AG08395 (cell line): Measurements from ENCODE around the gene QRICH1.

Experiments
- DNase-seq: peaks from one replicate; pipeline ENCODE4 v3.0.0; 2012; ENCODE audit warnings: mixed read lengths, low spot score

Gene QRICH1

DNA sequence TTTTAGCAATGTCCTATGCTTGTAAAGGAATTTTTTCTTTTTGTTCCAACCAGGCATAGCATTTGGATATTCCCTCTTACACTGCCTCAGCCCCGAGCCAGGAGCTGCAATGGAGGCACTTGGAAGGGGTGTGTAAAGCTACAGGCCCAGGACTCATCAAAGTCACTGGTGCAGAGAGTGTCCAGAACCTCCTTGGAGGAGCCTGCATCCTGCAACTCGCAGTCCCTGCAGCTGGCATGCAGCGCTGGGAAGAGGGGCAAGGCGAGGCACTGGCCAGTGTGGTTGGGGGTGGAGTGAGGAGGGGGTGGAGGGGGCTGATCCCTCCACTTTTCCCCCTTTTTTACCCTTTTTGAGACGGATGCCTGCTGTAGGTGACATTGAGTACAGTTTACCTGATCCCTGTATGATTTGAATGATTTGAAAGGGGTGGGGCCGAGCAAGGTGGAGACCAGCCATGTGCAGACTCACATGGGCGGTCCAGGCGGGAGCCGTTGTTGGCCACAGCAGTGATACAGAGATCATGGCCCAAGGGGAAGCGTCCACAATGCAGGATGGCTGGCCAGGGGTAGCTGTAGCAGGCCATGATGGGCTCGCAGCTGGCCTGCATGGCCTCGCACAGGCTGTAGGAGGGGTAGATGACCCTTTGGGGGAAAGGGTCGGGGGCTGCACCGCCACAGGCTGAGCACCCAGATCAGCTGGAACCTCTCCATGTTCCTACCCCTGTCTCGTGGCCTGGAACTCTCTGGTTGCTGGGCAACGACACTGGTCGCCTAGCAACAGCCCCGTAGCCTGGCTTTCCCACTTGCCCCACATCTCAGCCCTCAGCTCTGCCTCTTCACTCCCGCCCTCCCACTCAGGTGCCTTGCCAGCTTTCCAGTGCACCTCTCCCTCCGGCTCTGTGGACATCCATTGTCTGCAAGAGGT, 95.9 kb downstream of the QRICH1 start:
- no peak for DNase-seq

DNA sequence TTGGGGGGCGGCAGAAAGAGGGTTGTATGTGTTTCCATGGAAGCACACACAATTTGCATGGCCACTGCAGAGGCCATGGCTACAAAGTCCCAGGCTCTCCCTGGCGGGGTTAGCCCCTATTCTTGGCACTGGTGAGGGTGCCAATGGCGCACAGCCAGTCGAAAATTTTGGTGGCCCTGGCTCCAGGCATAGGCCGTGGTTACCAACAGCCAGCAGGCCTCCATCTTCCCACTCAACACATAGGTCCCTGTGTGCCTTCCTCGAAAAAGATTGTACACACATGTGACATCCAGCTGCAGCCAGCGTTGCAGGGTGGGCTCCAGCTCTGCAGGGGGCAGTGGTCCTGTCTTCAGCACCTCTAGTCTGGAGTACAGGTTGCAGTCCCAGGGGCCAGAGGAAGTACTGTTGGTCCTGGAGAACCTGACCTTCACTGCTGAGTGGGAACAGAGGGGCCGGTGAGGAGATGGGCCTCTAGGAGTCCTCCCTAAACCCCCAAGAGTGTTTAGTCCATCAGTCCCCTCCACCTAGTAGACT, 96.7 kb downstream of the QRICH1 start:
- DNase-seq, result no peak

DNA sequence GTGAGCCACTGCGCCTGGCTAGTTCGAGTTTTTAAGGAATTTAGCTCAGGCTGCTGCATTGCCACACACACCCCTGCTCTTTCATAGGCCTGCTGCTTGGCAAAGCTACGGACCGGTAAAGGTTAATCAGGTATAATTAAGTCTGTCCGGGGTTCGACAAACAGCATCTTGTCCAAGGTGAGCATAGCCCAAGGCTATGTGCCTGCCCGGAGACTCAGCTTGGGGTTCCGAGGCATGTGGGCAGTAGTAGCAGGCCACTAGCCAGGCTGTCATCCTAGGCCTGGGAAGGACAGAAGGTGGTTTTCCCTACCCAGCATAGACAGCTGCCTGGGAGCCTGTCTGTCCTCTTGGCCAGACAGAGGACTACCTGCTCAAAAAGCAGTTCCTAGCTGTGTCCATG, 97.2 kb downstream of the QRICH1 start:
- no peak for DNase-seq

DNA sequence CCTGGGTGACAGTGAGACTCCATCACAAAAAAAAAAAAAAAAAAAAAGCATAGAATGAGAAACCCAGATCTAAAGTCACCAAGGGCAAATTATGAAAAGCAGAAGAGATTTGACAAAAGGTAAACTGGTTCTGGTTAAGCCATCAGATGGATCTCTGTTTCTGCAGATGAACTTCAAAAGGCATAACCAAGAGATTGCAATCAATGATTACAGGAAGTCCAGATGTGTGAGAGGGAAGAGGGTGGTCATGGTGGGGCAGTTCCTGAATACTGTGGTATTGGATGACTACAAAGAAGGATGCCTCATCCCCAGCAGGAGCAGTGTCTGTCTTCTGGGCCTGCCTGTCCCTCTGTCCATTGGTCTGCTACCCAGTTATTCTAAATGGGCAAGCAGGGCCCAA, 100.0 kb downstream of the QRICH1 start:
- DNase-seq, result no peak

DNA sequence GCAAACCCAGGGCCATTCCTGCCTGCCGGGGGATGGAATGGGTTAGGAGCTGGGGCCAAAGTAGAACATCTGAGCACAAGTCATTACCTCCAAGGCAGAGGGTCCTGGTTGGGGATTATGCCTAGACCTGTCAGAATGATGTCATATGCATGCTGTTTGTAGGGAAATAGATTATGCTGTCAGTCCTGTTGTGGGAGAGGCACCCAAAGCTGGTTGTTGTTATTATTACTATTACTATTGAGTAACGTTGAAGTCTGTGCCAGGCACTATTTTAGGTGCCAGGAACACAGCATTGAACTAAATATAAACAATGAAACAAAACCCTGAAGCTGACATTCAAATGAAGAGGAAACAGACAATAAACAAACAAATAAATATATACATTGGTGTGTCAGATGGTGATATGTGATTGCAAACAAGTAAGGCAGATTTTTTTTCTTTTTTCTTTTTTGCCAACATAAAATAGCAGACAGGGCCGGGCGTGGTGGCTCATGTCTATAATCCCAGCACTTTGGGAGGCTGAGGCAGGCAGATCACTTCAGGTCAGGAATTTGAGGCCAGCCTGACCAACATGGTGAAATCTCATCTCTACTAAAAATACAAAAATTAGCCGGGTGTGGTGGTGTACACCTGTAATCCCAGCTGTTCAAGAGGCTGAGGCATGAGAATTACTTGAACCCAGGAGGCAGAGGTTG, 101.9 kb downstream of the QRICH1 start:
- no peak for DNase-seq

DNA sequence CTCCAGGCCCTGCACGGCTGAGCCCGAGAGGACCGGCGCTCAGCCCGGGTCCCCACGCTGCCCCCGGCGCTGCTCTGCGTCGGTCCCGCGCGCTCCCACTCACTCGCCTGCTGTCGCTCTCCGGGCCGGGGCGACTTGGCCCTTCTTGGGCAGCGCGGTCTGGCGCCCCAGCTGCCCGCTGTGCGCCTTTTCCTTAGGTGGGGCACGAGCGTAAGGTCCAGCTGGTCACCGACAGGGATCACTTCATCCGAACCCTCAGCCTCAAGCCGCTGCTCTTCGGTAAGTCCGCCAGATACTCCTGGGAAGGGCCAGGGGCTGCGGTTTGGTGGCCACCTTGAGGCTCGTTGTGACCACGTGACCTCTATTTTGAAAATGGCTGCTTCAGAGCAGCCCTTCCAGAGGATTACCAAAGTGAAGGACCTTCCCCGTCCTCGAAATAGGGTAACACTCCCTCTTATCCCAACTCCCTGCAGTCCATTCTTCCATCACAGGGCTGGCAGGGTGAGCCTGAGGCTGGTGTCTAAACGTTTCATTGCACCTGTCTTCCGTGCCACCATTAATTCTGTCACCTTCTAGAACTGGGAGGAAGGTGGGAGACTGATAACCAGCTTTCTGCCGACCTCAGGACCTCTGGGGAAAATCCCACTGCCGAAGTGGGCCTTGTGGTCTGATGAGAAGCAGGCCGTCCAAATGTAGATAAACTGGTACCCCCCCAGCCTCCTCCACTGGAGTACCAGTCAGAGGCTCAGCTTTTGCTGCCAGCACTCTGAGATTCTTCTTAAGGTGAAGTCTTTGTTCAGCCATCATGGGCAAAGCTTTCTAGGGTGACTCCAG, 103.0 kb downstream of the QRICH1 start:
- DNase-seq, result peak; percentile 33

DNA sequence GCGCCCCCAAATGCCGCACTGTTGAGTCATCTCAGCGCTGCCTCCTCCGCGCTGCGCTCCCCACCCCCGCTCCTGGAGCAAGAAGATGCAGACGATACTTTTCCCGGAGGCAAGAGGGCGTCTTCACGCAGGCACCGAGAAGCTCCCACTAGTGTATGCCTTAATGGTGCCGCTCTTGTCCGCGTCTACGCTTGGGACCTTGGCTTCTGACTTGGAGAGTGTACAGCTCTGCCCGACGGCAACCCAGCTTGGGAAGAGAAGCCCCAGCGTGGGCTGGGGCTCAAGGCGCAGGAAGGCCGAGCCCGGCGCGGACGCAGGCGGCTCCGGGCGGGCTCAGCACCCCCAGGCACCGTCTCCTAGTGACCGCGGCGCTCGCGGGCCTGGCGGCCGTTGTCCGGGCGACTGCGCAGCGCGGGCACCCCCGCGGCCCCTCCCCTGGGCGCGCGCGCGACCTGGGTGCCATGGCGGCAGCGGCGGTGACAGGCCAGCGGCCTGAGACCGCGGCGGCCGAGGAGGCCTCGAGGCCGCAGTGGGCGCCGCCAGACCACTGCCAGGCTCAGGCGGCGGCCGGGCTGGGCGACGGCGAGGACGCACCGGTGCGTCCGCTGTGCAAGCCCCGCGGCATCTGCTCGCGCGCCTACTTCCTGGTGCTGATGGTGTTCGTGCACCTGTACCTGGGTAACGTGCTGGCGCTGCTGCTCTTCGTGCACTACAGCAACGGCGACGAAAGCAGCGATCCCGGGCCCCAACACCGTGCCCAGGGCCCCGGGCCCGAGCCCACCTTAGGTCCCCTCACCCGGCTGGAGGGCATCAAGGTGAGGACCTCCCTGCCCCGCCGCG, 103.9 kb downstream of the QRICH1 start, which contains the start of gene P4HTM:
P4HTM (plus strand) TSS at position 446 of the 840 bp plus-strand sequence; CDS start at position 462, 16 bp downstream.
- DNase-seq, result peak; percentile 93

DNA sequence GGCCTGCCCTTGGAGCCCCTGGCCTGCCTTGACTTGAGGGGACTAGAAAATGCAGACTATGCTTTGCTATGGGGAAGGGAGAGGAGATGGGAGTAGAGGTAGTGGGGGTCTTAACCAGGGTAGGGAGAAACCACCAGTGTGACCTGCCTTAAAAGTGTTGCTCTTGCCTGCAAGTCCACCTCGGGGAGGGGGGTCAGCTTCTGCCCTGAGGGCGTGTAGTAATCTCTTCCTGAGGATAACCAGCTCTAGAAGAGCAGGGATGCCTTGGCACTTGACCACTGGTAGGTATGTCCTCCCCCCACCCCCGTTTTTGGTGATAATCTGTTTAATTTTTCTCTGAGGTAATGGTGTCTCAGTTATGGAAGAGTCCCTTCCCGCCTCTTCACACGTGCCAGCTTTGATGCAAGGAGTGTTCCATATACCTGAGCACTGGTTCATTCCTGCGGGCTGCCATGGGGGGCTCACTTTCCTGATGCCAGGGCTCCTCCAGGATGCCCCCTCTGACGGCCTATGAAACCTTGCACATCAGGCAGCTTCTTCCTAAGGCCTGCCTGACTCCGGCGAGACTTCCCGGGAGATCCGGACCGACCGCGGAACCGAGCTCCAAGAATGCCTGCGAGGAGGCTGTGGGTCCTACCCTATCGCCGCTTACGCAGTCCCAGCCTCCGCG, 104.6 kb downstream of the QRICH1 start:
- DNase-seq, result no peak

DNA sequence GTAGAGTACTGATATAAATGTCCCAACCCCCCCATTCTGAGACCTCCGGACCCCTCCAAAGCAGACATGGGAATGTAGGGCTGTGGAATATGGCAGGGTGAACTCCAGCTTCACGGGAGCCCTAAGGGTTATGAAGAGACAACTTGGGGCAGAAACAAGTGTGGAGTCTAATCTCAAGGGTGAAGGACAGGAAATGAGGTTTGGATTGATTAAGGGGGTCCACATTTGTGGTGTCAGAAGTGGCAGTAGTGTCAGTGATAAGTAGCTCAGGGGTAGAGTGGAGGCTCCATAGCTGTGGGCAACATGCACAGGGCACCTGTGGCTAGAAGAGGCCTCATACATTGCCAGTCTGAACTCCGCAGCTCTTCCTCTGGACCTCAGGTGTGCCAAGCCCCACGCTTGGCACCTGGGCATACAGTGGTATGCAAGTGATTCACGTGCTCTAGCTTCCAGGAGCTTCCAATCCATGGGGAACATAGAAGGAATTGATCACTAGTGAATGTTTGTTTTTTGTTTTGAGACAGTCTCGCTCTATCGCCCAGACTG, 108.0 kb downstream of the QRICH1 start:
- DNase-seq, result no peak

DNA sequence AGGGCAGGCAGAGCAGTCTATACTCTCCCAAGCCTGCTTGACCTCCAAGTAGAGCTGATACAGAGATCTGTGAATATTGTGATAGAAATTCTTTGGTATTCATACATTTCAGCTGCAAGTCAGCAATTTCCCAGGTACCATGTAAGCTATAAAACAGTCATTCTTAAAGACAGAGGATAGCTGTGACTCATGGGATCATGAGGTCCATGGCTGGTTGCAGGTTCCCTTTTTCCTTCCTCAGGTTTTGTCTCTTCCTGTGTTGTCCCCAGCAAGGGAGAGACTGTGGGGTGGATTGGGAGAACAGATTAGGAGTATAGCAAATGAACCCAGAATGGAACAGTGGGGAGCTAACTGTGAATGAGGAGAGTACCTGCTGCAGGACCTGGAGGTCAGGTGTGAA, 109.2 kb downstream of the QRICH1 start:
- DNase-seq, result no peak

DNA sequence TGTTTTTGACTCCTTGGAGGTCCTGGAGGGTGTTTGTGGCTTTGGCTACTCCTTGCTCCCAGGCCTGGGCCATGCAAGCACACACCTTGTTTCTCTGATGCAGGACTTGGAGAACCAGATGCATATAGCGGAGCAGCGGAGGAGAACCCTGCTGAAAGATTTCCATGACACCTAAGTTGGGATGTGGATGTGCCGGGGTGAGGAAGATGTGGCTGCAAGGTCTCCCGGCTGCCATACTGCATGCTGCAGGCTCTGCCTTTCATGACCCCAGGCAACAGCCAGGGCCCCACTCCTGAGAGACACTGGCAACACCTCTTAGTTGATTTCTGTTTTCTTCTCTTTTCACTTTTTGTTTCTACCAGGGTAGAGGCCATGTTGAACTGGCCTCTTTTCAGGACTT, 110.8 kb downstream of the QRICH1 start:
- no peak for DNase-seq

DNA sequence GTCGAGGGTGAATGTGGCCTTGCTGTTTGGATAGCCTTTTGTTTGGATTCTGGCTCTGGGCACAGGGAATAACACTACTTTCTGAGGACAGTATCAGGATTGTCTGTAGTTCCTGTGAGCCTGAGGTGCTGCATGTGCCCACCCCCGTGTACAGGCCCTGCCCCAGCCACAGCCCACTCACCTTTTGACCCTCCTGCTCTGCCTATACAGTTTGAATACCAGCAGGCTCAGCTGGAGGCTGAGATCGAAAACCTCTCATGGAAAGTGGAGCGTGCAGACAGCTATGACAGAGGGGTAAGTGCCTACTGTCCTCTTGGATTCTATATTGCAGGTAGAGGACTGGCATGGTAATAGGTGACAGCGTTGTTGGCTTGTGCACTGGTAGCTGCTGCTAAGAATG, 111.2 kb downstream of the QRICH1 start:
- DNase-seq, result no peak

DNA sequence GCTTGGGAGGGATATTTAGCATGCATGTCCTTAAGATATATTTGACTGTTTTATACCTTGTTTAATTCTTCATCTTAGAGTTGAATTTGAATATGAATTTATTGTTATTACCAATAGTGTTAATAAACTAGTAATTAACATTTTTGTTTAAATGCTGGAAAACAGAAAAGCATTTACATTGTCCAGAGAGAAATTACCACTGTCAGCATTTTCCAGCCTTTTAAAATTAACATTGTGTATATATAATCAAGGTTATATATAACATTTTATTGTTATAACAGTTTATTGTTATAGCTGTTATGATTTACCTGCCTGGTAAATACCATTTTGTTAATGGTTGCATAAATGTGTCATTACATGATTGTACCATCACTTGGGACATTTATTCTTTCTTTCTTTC, 111.9 kb downstream of the QRICH1 start:
- DNase-seq, result no peak

DNA sequence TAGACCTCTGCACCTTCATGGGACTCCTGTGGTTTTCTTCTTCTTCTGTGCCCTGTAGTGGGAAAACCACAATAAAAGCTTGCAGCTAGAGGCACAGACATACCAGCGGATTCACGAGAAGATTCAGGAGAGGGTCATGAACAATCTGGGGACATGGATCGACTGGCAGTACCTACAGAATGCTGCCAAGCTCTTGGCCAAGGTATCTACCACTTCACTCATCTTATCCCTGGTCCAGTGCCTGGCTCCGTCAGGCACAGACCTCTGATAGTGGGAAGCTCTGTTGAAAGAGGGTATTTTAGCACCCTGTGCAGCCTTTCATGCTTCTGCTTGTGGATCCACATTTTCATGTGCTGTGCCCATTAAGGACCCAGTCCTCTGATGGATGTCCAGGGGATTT, 113.6 kb downstream of the QRICH1 start:
- no peak for DNase-seq
